Breast epithelium (tissue), 3 donors: ENCODE measurements around the gene SHB.

Experiments
- CTCF ChIP-seq, 3 donors: fragments of 450-650 bp; IDR thresholded peaks; one replicate each; pipeline ENCODE4 v1.5.1; 2016 to 2017; ENCODE audit warnings: antibody characterized with exemption in 3 of 3, mild to moderate bottlenecking in 3 of 3, moderate library complexity in 3 of 3
- POLR2A ChIP-seq: fragments of 450-650 bp; IDR thresholded peaks from one replicate; pipeline ENCODE4 v1.6.1; 2016; ENCODE audit warnings: antibody characterized with exemption, mild to moderate bottlenecking, moderate library complexity

DNA sequence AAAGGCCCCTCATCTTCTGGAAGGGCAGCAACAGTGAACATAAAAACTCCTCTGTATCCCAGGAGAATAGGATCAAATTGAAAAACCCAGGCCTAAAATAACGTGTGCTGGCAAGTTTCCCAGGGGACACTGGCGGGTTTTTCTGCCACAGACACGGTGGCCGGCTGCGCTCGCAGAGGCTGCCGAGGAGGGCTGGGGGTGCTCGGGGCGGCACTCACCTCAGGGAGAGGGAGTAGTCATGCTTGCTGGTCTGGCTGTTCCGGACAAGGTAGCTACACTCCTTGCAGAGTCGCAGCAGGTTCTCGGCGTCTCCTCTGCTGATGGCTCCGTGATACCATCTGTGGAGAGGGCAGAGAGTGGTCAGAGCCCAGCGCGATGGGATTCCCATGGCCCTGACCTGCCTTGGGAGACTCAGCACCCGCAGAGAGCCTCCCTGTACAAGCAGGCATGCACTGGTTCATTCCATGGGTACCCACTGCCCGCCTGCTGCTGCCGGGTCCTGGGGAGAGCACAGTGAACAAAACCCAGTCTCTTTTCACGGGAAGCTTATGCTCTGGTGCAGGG lies 120.5 kb downstream of the SHB start:
- TF ChIP-seq CTCF (IDR thresholded peaks at IDR 0.05) (no peak), POLR2A (no peak)
